Endothelial cell of umbilical vein (primary cell): ENCODE measurements around the gene ZNF334.

Experiments
- EZH2 ChIP-seq: IDR thresholded peaks from 2 replicates; pipeline ENCODE4 v1.6.1; 2012; ENCODE audit warnings: borderline replicate concordance, low read depth, mild to moderate bottlenecking, moderate library complexity, low read length, inconsistent platforms; ENCODE audit not compliant: severe bottlenecking
- FOS ChIP-seq: IDR thresholded peaks from 2 replicates; pipeline ENCODE4 v1.6.1; 2011; ENCODE audit warnings: mild to moderate bottlenecking, low read length, moderate library complexity, borderline replicate concordance; ENCODE audit not compliant: insufficient read depth
- GATA2 ChIP-seq: IDR thresholded peaks from 2 replicates; pipeline ENCODE4 v1.7.0; 2011; ENCODE audit warnings: low read depth, mild to moderate bottlenecking, moderate library complexity, mixed read lengths, low read length; ENCODE audit not compliant: insufficient read length, insufficient read depth
- JUN ChIP-seq: IDR thresholded peaks from 2 replicates; pipeline ENCODE4 v1.6.1; 2011; ENCODE audit warnings: borderline replicate concordance, low read depth; ENCODE audit not compliant: insufficient read length, insufficient read depth
- MYC ChIP-seq: IDR thresholded peaks from one replicate; pipeline ENCODE4 v1.6.1; 2011; ENCODE audit warnings: mild to moderate bottlenecking, low read depth, low read length
- POLR2A ChIP-seq: IDR thresholded peaks from 2 replicates; pipeline ENCODE4 v1.6.1; 2012; ENCODE audit warnings: low read depth, mild to moderate bottlenecking, control low read depth, low read length
- POLR2AphosphoS5 ChIP-seq: IDR thresholded peaks from 2 replicates; pipeline ENCODE4 v1.6.1; 2012; ENCODE audit warnings: low read depth, mild to moderate bottlenecking, control low read depth, low read length, moderate library complexity; ENCODE audit not compliant: insufficient read depth
- TF ChIP-seq, protein P1 (sequence below), 2 donors: IDR thresholded peaks; 1 replicate in 1 of 2; 2 replicates in 1 of 2; pipeline ENCODE4 v1.5.1; 2011; ENCODE audit warnings: low read length in 2 of 2, mild to moderate bottlenecking in 2 of 2, moderate library complexity in 2 of 2, control low read depth in 1 of 2, inconsistent platforms in 1 of 2, low read depth in 1 of 2; ENCODE audit not compliant: insufficient read depth in 1 of 2; ENCODE audit errors: extremely low read depth in 1 of 2
- TF ChIP-seq, protein P2 (sequence below): IDR thresholded peaks from 2 replicates; pipeline ENCODE4 v1.6.1; 2011; ENCODE audit not compliant: insufficient read depth, insufficient read length

DNA sequence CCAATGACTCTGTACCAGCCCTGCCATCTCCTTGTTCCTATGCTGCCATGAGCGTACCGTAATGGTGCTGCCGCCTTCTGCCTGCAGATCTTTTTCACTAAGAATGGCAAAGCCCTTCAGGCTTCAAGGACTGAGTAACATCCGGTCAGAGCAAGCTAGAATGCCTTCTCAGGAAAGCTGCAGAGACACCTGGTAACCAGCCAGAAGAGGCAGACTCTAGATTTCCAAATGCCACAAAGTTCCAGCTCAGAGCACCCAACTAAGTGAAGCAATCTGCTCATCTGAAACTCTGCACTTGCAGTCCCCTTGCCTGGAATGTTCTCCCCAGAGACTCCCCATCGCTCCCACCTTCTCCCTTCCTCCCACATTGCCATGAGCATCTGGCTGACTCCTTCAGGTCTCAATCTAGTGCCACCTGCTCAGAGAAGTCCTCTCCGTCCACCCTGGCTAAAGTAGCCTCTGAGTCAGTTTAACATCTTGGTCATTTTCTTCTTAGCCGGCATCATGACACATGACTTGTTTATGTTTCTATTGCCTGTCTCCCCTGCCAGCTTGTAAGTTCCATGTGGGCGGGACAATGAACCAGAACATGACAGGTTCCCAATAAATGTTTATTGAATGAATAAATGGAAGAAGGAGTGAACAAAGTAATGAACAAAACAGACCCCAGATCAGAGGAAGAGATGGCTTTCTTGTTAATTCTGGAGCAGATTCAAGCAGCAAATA is 44.0 kb upstream of the ZNF334 start:
- TF ChIP-seq, protein P1, sequence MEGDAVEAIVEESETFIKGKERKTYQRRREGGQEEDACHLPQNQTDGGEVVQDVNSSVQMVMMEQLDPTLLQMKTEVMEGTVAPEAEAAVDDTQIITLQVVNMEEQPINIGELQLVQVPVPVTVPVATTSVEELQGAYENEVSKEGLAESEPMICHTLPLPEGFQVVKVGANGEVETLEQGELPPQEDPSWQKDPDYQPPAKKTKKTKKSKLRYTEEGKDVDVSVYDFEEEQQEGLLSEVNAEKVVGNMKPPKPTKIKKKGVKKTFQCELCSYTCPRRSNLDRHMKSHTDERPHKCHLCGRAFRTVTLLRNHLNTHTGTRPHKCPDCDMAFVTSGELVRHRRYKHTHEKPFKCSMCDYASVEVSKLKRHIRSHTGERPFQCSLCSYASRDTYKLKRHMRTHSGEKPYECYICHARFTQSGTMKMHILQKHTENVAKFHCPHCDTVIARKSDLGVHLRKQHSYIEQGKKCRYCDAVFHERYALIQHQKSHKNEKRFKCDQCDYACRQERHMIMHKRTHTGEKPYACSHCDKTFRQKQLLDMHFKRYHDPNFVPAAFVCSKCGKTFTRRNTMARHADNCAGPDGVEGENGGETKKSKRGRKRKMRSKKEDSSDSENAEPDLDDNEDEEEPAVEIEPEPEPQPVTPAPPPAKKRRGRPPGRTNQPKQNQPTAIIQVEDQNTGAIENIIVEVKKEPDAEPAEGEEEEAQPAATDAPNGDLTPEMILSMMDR (IDR thresholded peaks at IDR 0.05; ENCODE audit: extremely low read depth in 1 of 2, insufficient read depth in 1 of 2, low read depth in 1 of 2, low read length in 2 of 2), result no peak
- TF ChIP-seq EZH2 (no peak), POLR2A (no peak), FOS (no peak), POLR2AphosphoS5 (no peak), MYC (no peak), GATA2 (no peak), JUN (no peak)
- TF ChIP-seq, protein P2, sequence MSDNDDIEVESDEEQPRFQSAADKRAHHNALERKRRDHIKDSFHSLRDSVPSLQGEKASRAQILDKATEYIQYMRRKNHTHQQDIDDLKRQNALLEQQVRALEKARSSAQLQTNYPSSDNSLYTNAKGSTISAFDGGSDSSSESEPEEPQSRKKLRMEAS, result no peak
